K562 (cell line): Measurements from ENCODE around the gene DNAL4. TPM values are rescaled to one million over a fixed set of nuclear protein-coding genes. Genes with fewer than 3 reads are reported as not detected.

Experiments
- ATAC-seq: fragments of 200-7000 bp; cut with Tn5 transposase; 3 replicates; pipeline ENCODE4 v1.9.1; 2020; ENCODE audit warnings: moderate library complexity
- BruUV-seq: library from RNA; stranded (reverse); fragments of 400-500 nt; replicated peaks from 2 replicates; lab custom pipeline; 2021; lab: Mats Ljungman, UMichigan
- CTCF ChIA-PET: fragments of 300-600 bp; formaldehyde crosslinking; extraction: SDS; loops from one replicate; lab custom pipeline; 2021; ENCODE audit warnings: low intra/inter-chr PET ratio; lab: Yijun Ruan, JAX
- POLR2A ChIA-PET: fragments of 300-600, 350-650 bp; sonication (Branson Sonifier 250); formaldehyde crosslinking; extraction: SDS; loops from one replicate; lab custom pipeline; 2021; ENCODE audit warnings: antibody characterized with exemption, inconsistent platforms; lab: Yijun Ruan, JAX
- DNase-seq, 4 experiments: peaks; one replicate each; pipeline versions ENCODE4 v3.0.0 to v3.0.0-alpha.2; 2011 to 2018; ENCODE audit warnings: low spot score in 3 of 4, mixed read lengths in 3 of 4; ENCODE audit errors: extremely low read depth in 1 of 4
- FAIRE-seq: peaks from 2 replicates; lab custom pipeline; 2011; peaks lifted over from hg19 to GRCh38; lab: Jason Lieb, UNC
- H2AFZ ChIP-seq: 2 replicates; pipeline ENCODE4 v1.6.0; 2011; ENCODE audit warnings: low read depth, low read length, control low read depth, inconsistent platforms
- H3K27ac ChIP-seq: fragments of 200-600 bp; 3 replicates; pipeline ENCODE4 v1.8.0; 2011; ENCODE audit warnings: low read depth, mild to moderate bottlenecking, control low read depth, inconsistent platforms, low read length, moderate library complexity, mixed read lengths; ENCODE audit errors: extremely low read depth
- H3K27me3 ChIP-seq, 2 experiments: fragments of 300-600 bp in 1 of 2; 2 replicates in 1 of 2; 3 replicates in 1 of 2; pipeline versions ENCODE4 v1.6.0 to v1.8.0; 2011; ENCODE audit warnings: inconsistent platforms in 2 of 2, low read length in 2 of 2, mild to moderate bottlenecking in 1 of 2, mixed read lengths in 1 of 2, moderate library complexity in 1 of 2; ENCODE audit not compliant: control insufficient read depth in 2 of 2, insufficient read depth in 2 of 2
- H3K36me3 ChIP-seq: fragments of 300-600 bp; 3 replicates; pipeline ENCODE4 v1.8.0; 2011; ENCODE audit warnings: mild to moderate bottlenecking, low read length, inconsistent platforms; ENCODE audit not compliant: control insufficient read depth, insufficient read depth
- H3K4me1 ChIP-seq, 2 experiments: fragments of 200-600 bp in 1 of 2; replicated peaks in 1 of 2; 2 replicates in 1 of 2; 3 replicates in 1 of 2; pipeline versions ENCODE4 v1.5.1 to v1.8.0; 2011; ENCODE audit warnings: inconsistent platforms in 2 of 2, low read length in 2 of 2, mild to moderate bottlenecking in 1 of 2, mixed read lengths in 1 of 2, moderate library complexity in 1 of 2; ENCODE audit not compliant: control insufficient read depth in 2 of 2, insufficient read depth in 2 of 2
- H3K4me2 ChIP-seq: 2 replicates; pipeline ENCODE4 v1.6.1; 2011; ENCODE audit warnings: low read length, control low read depth, inconsistent platforms, mixed read lengths; ENCODE audit not compliant: insufficient read depth
- H3K4me3 ChIP-seq: fragments of 200-600 bp; sonication (generic), shearing (Covaris generic); 2 replicates; pipeline ENCODE4 v1.5.1; 2016; ENCODE audit warnings: control low read depth, inconsistent platforms
- H3K79me2 ChIP-seq: fragments of 200-600 bp; 3 replicates; pipeline ENCODE4 v1.8.0; 2011; ENCODE audit warnings: low read length, inconsistent platforms; ENCODE audit not compliant: control insufficient read depth, insufficient read depth
- H3K9ac ChIP-seq, 2 experiments: 2 replicates each; pipeline versions ENCODE4 v1.6.0 to v1.6.1; 2011; ENCODE audit warnings: low read depth in 2 of 2, low read length in 2 of 2, control low read depth in 1 of 2, inconsistent platforms in 1 of 2, mild to moderate bottlenecking in 1 of 2, mixed read lengths in 1 of 2; ENCODE audit not compliant: insufficient read depth in 1 of 2
- H3K9me1 ChIP-seq: one replicate; pipeline ENCODE4 v1.6.0; 2011; ENCODE audit warnings: inconsistent platforms, mild to moderate bottlenecking, low read length, moderate library complexity; ENCODE audit not compliant: control insufficient read depth, insufficient read depth
- H3K9me3 ChIP-seq: replicated peaks from 2 replicates; pipeline ENCODE4 v1.5.1; 2011; ENCODE audit warnings: low read depth, low read length, inconsistent platforms; ENCODE audit not compliant: control insufficient read depth, insufficient read depth
- H4K20me1 ChIP-seq: replicated peaks from 2 replicates; pipeline ENCODE4 v1.6.1; 2011; ENCODE audit warnings: low read length, inconsistent platforms, mixed read lengths; ENCODE audit not compliant: control insufficient read depth, insufficient read depth
- CREBBP ChIP-seq: IDR thresholded peaks from one replicate; pipeline ENCODE4 v1.6.1; 2012; ENCODE audit warnings: low read depth, mild to moderate bottlenecking, control low read depth, inconsistent platforms, low read length
- CREM ChIP-seq: IDR thresholded peaks from 2 replicates; pipeline ENCODE4 v1.6.1; 2014; ENCODE audit warnings: antibody characterized with exemption, low read depth
- FIP1L1 ChIP-seq: fragments of 200-400 bp; formaldehyde crosslinking; IDR thresholded peaks from 2 replicates; pipeline ENCODE4 v1.6.1; 2018; ENCODE audit warnings: mild to moderate bottlenecking, low read depth, low read length; ENCODE audit not compliant: poor library complexity, severe bottlenecking
- FUS ChIP-seq: fragments of 200-400 bp; formaldehyde crosslinking; optimal IDR thresholded peaks from 2 replicates; pipeline ENCODE3; 2017; ENCODE audit warnings: low read depth, low read length
- HNRNPUL1 ChIP-seq: fragments of 200-400 bp; formaldehyde crosslinking; IDR thresholded peaks from 2 replicates; pipeline ENCODE4 v1.6.1; 2017; ENCODE audit warnings: low read length
- POLR2G ChIP-seq: fragments of 200-400 bp; formaldehyde crosslinking; IDR thresholded peaks from 2 replicates; pipeline ENCODE4 v1.6.1; 2017; ENCODE audit warnings: low read depth, mild to moderate bottlenecking, antibody characterized with exemption, low read length, moderate library complexity
- PURB ChIP-seq: sonication (generic); formaldehyde crosslinking; IDR thresholded peaks from 2 replicates; pipeline ENCODE4 v1.9.0; 2021; ENCODE audit warnings: low read depth, mild to moderate bottlenecking, missing genetic modification reagents
- ZNF347 ChIP-seq: fragments of 450-650 bp; formaldehyde crosslinking; IDR thresholded peaks from 2 replicates; pipeline ENCODE4 v1.4.0; 2020; ENCODE audit warnings: low read depth, mild to moderate bottlenecking, moderate library complexity
- ZNF586 ChIP-seq: fragments of 450-650 bp; formaldehyde crosslinking; conservative IDR thresholded peaks from 2 replicates; pipeline ENCODE4 v1.4.0; 2020; ENCODE audit warnings: mild to moderate bottlenecking, moderate library complexity
- WGBS: fragments of 100-300 bp; shearing (Covaris generic); methylation state at CpG from one replicate; pipeline ENCODE4 v1.1.6; 2016; ENCODE audit warnings: low coverage, mixed read lengths; ENCODE audit not compliant: insufficient coverage; ENCODE audit errors: missing lambda C conversion rate; 5-methylcytosine and 5-hydroxymethylcytosine counted together
- in situ Hi-C: fragments of 300-500 bp; cut with MboI; formaldehyde crosslinking; loops from 4 replicates; pipeline ENCODE4 v1.15.0; 2018; ENCODE audit warnings: inconsistent platforms, mixed read lengths
- intact Hi-C: fragments of 100-400 bp; cut with micrococcal nuclease; formaldehyde crosslinking; loops from 2 replicates; pipeline ENCODE4 v1.14.2; 2022
- polyA plus RNA-seq, 8 experiments: library from polyadenylated mRNA; depleted of rRNA in 4 of 8; stranded (reverse) in 5 of 8; unstranded in 3 of 8; fragments of >200 nt; fragmentation: Nextera tagmentation in 2 of 8; fragmentation: Illumina TruSeq in 1 of 8; extraction: Ambion mirVana in 2 of 8; extraction: Trizol in 1 of 8; gene quantifications; 2 replicates each; pipeline versions ENCODE4 v1.2.1 to v1.2.3, GENCODE V29; 2011 to 2014; ENCODE audit warnings: inconsistent platforms in 1 of 8, missing spikeins in 1 of 8
- total RNA-seq, 7 experiments: library from RNA; depleted of rRNA in 6 of 7; stranded (reverse); fragments of >200 nt in 6 of 7; fragmentation: Illumina TruSeq in 2 of 7; extraction: Trizol in 2 of 7; gene quantifications; 2 replicates each; pipeline versions ENCODE4 v1.2.1 to v1.2.3, GENCODE V29; 2011 to 2021; ENCODE audit warnings: low replicate concordance in 1 of 7

The DNAL4 gene
- total and polyA plus RNA-seq, 9 of the 15 experiments (the other 6 are each of a cell fraction or from before 2014, with no cell fraction given) = 0.20 to 9.4 (median 5.2) TPM

GRCh38 chr22:38731703-38732161 lies 62.2 kb downstream of the DNAL4 start:
- intact Hi-C loops (no loop called here), in situ Hi-C loops (no loop called here)
- POLR2A ChIA-PET = interaction anchor here (0.6 to 3.4 kb wide), 5 partner anchors 8 to 27 kb away, joined by 4 to 24 read pairs (median 5); partner anchors contain the start of gene GTPBP1
- Histone ChIP-seq H3K27ac (no peak overlapping the region), H3K4me1 (peaks cover 0 to 9% of the 10 kb centered on the region in 2 experiments; a peak in 2 of 5 replicates), H3K79me2 (no peaks in the 10 kb centered on the region), H4K20me1 (no peaks in the 10 kb centered on the region; the same call in 1 of the 2 replicates), H3K9me1 (no peaks in the 10 kb centered on the region), H3K9ac (peak overlapping the region in 1 of 2 experiments; percentile 9; a peak in 1 of 4 replicates), H3K4me2 (no peak overlapping the region), H3K9me3 (no peaks in the 10 kb centered on the region), H3K4me3 (no peak overlapping the region), H3K27me3 (no peaks in the 10 kb centered on the region), H2AFZ (no peak overlapping the region), H3K36me3 (peaks cover 92% of the 10 kb centered on the region; the same call in 2 of the 3 replicates)
- WGBS = 94% methylated on average over 3 of the region's 6 CpGs
- DNase-seq (no peak), ATAC-seq (no peak), FAIRE-seq (no peak)
- CTCF ChIA-PET = no interaction called here
- TF ChIP-seq FIP1L1 (no peak), ZNF347 (CRISPR knock-in tag) (no peak), HNRNPUL1 (no peak), ZNF586 (CRISPR knock-in tag) (no peak), CREM (no peak)
- BruUV-seq = no TSS peak

- no peaks in the 10 kb centered on the region for H3K27me3 ChIP-seq
- no TSS peak for BruUV-seq
- intact Hi-C loops (no loop called here), in situ Hi-C loops (no loop called here)
- TF ChIP-seq CREBBP = no peak
- TF ChIP-seq FUS = no peak
- TF ChIP-seq PURB = no peak
- TF ChIP-seq POLR2G = peak; percentile 51
- TF ChIP-seq, all 486 proteins: peak for 1
- no peaks in the 10 kb centered on the region for H3K79me2 ChIP-seq
- H3K9ac ChIP-seq = no peak overlapping the region
- ATAC-seq (no peak), DNase-seq (no peak), FAIRE-seq (no peak)
- ChIA-PET POLR2A (interaction anchor here (0.9 to 1.7 kb wide), 2 partner anchors 10 to 25 kb away, joined by 3 to 5 read pairs; partner anchors contain the start of gene GTPBP1), CTCF (no interaction called here)
- no peak overlapping the region for H3K4me3 ChIP-seq
- H2AFZ ChIP-seq = no peak overlapping the region
- H3K4me2 ChIP-seq = no peak overlapping the region
- peaks cover 92% of the 10 kb centered on the region; the same call in 2 of the 3 replicates for H3K36me3 ChIP-seq
- no peaks in the 10 kb centered on the region; the same call in 1 of the 2 replicates for H4K20me1 ChIP-seq
- WGBS = 86% methylated on average over 5 of the region's 13 CpGs
- H3K9me1 ChIP-seq = no peaks in the 10 kb centered on the region
- peaks cover 0 to 9% of the 10 kb centered on the region in 2 experiments; a peak in 2 of 5 replicates for H3K4me1 ChIP-seq
- no peak overlapping the region for H3K27ac ChIP-seq
- H3K9me3 ChIP-seq = no peaks in the 10 kb centered on the region
Observed at GRCh38 chr22:38730411-38730871, 63.5 kb downstream of the DNAL4 start.
